Fibroblast of peridontal ligament (primary cell): ENCODE results near the gene NPTX1.
"Not testable (repeated sequence)": the region's sequence is repeated elsewhere in the genome, so short reads cannot be mapped to it uniquely, and the experiment has no call there.

Source experiments
- DNase-seq: peaks from one replicate; pipeline ENCODE4 v3.0.0-alpha.2; 2010; ENCODE audit errors: extremely low read depth

The NPTX1 gene, protein sequence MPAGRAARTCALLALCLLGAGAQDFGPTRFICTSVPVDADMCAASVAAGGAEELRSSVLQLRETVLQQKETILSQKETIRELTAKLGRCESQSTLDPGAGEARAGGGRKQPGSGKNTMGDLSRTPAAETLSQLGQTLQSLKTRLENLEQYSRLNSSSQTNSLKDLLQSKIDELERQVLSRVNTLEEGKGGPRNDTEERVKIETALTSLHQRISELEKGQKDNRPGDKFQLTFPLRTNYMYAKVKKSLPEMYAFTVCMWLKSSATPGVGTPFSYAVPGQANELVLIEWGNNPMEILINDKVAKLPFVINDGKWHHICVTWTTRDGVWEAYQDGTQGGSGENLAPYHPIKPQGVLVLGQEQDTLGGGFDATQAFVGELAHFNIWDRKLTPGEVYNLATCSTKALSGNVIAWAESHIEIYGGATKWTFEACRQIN

DNA sequence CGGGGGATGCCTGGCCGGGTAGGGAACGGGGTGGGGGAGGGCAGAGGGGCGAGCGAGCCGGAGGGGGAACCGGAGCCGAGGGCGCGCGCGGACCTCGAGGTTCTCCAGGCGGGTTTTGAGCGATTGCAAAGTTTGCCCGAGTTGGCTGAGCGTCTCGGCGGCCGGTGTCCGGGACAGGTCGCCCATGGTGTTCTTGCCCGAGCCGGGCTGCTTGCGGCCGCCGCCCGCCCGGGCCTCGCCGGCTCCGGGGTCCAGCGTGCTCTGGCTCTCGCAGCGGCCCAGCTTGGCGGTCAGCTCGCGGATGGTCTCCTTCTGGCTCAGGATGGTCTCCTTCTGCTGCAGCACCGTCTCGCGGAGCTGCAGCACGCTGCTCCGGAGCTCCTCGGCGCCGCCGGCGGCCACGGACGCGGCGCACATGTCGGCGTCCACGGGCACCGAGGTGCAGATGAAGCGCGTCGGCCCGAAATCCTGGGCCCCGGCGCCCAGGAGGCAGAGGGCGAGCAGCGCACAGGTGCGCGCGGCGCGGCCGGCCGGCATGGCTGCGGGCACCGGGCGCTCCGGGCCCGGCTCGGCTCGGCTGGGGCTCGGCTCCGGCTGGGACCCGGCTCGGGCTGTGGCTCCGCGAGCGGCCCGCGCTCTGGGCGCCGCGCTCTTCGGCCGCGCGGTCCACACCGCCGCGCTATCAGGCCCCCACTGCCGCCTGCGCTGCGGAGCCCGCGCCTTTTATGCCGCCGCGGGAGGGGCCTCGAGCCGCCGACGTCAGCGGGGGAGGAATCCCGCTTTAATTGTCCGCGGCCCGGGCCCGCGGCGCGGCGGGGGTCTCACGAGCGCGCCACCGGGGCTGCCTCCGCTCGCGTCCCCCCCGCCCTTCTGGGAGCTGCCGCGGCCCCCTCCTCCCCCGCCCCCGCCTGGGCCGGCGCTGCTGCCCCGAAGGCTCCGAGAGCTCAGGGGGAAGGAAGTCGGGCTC is at the start of gene NPTX1:
NPTX1 (minus strand) TSS at position 698 of the 967 bp plus-strand sequence; CDS start at position 537, 161 bp downstream.
- peak; percentile 7 for DNase-seq

DNA sequence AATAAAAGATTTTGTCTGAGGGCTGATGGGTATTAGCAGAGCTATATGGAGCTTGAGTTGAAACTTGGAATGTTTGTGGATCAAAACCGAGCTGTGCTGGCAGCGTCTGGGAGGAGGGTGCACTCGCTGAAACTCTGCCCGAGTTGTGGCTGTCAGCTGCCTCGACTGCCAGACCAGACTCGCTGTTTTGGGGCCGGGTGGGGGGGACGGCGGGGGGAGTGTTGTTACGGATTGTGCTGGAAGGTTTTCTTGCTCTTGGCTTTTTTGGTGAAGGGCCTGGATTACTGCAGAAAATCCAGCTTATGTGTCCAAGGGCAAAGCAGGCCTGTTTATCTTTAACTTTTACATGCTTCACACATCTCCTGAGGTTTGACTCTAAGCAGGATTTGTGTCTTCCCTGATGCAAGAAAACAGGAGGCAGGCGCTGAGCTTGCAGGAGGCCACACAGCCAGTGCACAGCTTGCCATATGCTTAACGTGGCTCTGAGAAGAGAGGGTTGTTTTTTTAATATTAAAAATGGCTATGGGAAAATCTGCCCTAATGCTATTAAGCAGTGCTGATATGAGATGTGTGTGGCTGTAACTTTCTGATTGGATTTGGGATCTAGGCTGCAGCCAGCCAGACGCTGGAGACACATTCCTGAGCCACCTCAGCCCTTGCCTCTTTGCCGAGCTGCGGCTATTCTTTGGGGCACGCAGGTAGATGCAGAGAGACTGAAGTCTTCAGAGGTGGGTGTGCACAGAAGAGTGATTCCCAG is 47.7 kb upstream of the NPTX1 start:
- DNase-seq, result no peak

- DNase-seq, result no peak
Measured at GRCh38 chr17:80523054-80523744, 46.8 kb upstream of the NPTX1 start.

GRCh38 chr17:80520810-80521455 is 44.5 kb upstream of the NPTX1 start:
- no peak for DNase-seq

- no peak for DNase-seq
Measured at GRCh38 chr17:80519091-80519781, 42.8 kb upstream of the NPTX1 start.

DNA sequence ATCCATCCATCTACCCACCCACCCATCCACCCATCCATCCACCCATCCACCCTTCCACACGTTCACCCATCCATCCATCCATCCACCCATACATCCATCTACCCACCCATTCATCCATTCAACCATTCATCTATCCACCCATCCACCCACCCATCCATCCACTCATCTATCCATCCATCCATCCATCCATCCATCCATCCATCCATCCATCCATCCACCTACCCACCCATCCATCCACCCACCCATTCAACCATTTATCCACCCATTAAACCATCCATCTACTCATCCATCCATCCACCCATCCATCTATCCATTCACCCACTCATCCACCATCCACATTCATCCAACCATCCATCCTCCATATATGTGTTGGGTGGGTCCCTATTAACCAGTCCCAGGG is 42.0 kb upstream of the NPTX1 start:
- DNase-seq, result no peak

- no peak for DNase-seq
Measured at GRCh38 chr17:80517641-80518040, 41.2 kb upstream of the NPTX1 start.

- DNase-seq, result no peak
Measured at GRCh38 chr17:80516171-80516932, 39.9 kb upstream of the NPTX1 start.

GRCh38 chr17:80513892-80514291 is 37.5 kb upstream of the NPTX1 start:
- DNase-seq, result peak; percentile 77

DNA sequence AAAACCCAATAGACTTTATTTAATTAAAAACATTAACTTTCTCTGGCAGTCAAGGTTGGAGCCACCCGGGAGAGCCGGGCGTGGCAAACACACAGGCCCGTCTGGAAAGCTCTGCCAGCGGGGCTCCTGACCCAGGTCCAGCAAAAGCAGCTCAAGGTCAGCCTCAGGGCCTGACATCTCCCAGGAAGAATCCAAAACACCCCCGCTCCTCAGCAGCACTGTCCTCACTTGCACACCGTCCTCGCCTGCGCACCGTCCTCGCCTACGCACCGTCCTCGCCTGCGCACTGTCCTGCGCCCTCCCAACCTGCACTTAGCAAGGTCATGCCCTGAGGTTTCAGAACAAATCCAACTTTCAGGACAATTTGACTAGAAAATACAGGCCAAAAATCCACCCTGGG is 36.8 kb upstream of the NPTX1 start:
- no peak for DNase-seq

GRCh38 chr17:80512233-80512632 is 35.8 kb upstream of the NPTX1 start:
- peak; percentile 20 for DNase-seq

GRCh38 chr17:80511222-80512180 is 35.1 kb upstream of the NPTX1 start:
- no peak for DNase-seq

GRCh38 chr17:80510772-80511171 is 34.4 kb upstream of the NPTX1 start:
- DNase-seq, result no peak

DNA sequence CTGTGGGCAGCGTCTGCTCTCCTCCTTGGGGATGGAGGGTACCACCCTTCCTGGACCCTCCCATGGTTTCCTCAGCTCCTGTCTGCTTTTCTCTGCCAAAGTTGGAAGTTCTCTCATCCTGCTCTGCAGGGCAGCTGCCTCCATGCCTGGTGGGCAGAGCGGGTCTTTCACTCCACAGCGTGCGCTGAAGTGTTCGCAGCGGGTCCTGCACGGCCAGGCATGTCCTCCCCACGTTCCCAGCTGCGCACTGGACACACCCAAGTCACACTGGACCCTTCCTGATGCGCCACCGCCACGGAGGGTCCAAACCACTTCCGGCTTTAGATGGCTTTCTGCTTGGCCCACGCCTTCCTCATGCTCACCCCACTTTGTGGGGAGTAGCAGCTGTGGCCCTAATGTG is 33.7 kb upstream of the NPTX1 start:
- no peak for DNase-seq

GRCh38 chr17:80509311-80509710 is 32.9 kb upstream of the NPTX1 start:
- DNase-seq, result no peak

DNA sequence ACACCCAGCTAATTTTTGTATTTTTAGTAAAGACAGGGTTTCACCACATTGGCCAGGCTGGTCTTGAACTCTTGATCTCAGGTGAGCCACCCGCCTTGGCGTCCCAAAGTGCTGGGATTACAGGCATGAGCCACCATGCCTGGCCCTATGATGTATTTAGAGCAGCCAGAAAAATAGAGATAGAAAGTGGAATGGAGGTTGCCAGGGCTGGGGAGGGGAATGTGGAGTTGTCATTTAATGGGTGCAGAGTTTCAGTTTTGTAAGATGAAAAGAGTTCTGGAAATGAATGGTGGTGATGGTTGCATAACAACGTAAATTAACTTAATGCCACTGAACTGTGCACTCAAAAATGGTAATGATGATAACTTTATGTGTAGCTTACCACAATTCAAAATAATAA is 31.6 kb upstream of the NPTX1 start:
- DNase-seq, result no peak

DNA sequence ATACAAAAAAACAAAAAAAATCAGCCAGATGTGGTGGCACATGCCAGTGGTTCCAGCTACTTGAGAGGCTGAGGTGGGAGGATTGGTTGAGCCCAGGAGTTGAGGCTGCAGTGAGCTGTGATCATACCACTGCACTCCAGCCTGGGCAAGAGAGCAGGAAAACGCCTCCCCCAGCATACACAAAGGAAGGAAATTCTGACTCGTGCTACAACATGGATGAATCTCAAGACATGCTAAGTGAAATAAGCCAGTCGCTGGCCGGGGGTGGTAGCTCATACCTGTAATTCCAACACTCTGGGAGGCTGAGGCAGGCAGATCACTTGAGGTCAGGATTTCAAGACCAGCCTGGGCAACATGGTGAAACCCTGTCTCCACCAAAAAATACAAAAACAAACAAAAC is 30.8 kb upstream of the NPTX1 start:
- not testable (repeated sequence) for DNase-seq
